ENCODE data around the gene PCNP.
"Not testable (repeated sequence)": the region's sequence is repeated elsewhere in the genome, so short reads cannot be mapped to it uniquely, and the experiment has no call there.

Gene PCNP

DNA sequence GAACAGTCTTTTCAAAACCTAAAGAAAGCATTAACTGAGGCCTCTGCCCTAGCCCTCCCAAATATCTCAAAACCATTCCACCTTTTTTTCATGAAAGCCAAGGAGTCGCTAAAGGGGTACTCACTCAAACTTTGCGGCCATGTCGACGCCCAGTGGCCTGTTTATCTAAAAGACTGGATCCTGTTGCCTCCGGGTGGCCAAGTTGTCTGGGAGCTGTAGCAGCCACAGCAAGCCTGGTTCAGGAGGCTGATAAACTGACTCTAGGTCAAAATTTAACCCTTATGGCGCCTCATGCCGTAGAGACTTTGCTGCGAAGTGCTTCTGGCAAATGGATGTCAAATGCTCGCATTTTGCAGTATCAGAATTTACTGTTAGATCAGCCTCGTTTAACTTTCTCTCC is 63.5 kb downstream of the PCNP start:
- Histone ChIP-seq H3K27me3 (ENCODE audit: insufficient read depth, low read depth, severe bottlenecking) (no peaks in the 10 kb centered on the region), H3K36me3 (no peaks in the 10 kb centered on the region), H3K27ac (no peak overlapping the region), H3K4me3 (ENCODE audit: low read depth, low read length) (no peak overlapping the region), H3K9me3 (ENCODE audit: severe bottlenecking) (no peaks in the 10 kb centered on the region)
- DNase-seq: no peak
- TF ChIP-seq, protein P1, sequence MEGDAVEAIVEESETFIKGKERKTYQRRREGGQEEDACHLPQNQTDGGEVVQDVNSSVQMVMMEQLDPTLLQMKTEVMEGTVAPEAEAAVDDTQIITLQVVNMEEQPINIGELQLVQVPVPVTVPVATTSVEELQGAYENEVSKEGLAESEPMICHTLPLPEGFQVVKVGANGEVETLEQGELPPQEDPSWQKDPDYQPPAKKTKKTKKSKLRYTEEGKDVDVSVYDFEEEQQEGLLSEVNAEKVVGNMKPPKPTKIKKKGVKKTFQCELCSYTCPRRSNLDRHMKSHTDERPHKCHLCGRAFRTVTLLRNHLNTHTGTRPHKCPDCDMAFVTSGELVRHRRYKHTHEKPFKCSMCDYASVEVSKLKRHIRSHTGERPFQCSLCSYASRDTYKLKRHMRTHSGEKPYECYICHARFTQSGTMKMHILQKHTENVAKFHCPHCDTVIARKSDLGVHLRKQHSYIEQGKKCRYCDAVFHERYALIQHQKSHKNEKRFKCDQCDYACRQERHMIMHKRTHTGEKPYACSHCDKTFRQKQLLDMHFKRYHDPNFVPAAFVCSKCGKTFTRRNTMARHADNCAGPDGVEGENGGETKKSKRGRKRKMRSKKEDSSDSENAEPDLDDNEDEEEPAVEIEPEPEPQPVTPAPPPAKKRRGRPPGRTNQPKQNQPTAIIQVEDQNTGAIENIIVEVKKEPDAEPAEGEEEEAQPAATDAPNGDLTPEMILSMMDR (IDR thresholded peaks at IDR 0.05; ENCODE audit: low read depth, low read length): no peak

GRCh38 chr3:101638261-101638745 is 64.3 kb downstream of the PCNP start:
- Histone ChIP-seq H3K9me3 (ENCODE audit: severe bottlenecking) (no peaks in the 10 kb centered on the region), H3K27me3 (ENCODE audit: insufficient read depth, low read depth, severe bottlenecking) (no peaks in the 10 kb centered on the region), H3K27ac (no peak overlapping the region), H3K4me3 (ENCODE audit: low read depth, low read length) (no peak overlapping the region), H3K36me3 (no peaks in the 10 kb centered on the region)
- TF ChIP-seq, protein P1 (IDR thresholded peaks at IDR 0.05; ENCODE audit: low read depth, low read length): no peak
- no peak for DNase-seq

DNA sequence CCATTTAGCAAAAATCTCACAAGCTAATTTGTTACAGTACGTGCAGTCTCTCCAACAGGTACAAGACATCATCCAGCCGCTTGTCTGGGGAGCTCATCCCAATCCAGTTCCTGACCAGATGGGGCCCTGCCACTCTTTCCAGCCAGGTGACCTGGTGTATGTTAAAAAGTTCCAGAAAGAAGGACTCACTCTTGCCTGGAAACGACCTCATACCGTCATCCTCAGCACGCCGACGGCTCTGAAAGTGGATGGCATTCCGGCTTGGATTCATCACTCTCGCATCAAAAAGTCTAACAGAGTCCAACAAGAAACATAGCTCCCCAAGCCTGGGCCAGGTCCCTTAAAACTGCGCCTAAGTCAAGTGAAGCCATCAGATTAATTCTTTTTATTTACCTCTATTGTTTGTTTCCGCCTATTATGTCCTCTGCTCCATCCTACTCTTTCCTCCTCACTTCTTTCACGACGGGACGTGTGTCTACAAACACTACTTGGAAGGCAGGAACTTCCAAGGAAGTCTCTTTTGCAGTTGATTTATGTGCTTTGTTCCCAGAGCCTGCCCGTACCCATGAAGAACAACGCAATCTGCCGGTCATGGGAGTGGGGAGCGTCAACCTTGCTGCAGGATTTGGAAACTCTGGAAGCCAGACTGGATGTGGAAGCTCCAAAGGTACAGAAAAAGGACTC is 65.4 kb downstream of the PCNP start:
- H3K27ac ChIP-seq: no peak overlapping the region
- TF ChIP-seq, protein P1 (IDR thresholded peaks at IDR 0.05; ENCODE audit: low read depth, low read length): no peak
- H3K27me3 ChIP-seq (ENCODE audit: insufficient read depth, low read depth, severe bottlenecking): no peaks in the 10 kb centered on the region
- no peak for DNase-seq
- H3K9me3 ChIP-seq (ENCODE audit: severe bottlenecking): no peaks in the 10 kb centered on the region
- H3K4me3 ChIP-seq (ENCODE audit: low read depth, low read length): no peak overlapping the region
- H3K36me3 ChIP-seq: no peaks in the 10 kb centered on the region

DNA sequence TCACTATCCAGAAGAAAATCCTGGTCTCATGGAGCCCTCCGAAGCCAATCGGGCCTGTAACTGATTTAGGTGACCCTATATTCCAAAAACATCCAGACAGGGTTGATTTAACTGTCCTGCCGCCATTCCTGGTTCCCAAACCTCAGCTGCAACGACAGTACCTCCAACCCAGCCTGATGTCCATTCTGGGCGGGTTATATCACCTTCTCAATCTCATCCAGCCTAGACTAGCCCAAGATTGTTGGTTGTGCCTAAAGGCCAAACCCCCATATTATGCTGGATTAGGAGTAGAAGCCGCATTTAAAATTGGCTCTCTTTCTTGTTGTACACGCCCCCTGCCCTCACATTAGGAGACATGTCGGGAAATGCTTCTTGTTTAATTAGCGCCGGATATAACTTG is 66.3 kb downstream of the PCNP start:
- H3K36me3 ChIP-seq: no peaks in the 10 kb centered on the region
- no peaks in the 10 kb centered on the region for H3K9me3 ChIP-seq (ENCODE audit: severe bottlenecking)
- H3K4me3 ChIP-seq (ENCODE audit: low read depth, low read length): no peak overlapping the region
- TF ChIP-seq, protein P1 (IDR thresholded peaks at IDR 0.05; ENCODE audit: low read depth, low read length): no peak
- H3K27me3 ChIP-seq (ENCODE audit: insufficient read depth, low read depth, severe bottlenecking): no peaks in the 10 kb centered on the region
- no peak overlapping the region for H3K27ac ChIP-seq
- DNase-seq: no peak

GRCh38 chr3:101641397-101642115 is 67.6 kb downstream of the PCNP start:
- H3K27me3 ChIP-seq (ENCODE audit: insufficient read depth, low read depth, severe bottlenecking); H3K9me3 ChIP-seq (ENCODE audit: severe bottlenecking); DNase-seq; H3K36me3 ChIP-seq; H3K27ac ChIP-seq; H3K4me3 ChIP-seq (ENCODE audit: low read depth, low read length): not testable (repeated sequence)

DNA sequence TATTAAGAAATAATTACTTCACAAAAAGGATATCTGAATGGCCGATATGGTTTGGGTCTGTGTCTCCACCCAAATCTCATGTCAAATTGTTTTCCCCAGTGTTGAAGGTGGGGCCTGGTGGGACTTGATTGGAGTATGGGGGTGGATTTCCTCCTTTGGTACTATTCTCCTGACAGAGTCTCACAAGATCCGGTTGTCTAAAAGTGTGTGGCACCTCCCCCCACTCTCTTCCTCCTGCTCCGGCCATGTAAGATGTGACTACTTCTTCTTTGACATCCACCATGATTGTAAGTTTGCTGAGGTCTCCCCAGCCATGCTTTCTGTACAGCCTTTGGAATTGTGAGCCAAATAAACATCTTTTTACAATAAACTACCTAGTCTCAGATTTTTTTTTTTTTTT is 68.5 kb downstream of the PCNP start:
- TF ChIP-seq, protein P1 (IDR thresholded peaks at IDR 0.05; ENCODE audit: low read depth, low read length): no peak
- no peak for DNase-seq

More for the DNA sequence above, 68.5 kb downstream of the PCNP start:
- H3K36me3 ChIP-seq: no peaks in the 10 kb centered on the region
- no peaks in the 10 kb centered on the region for H3K9me3 ChIP-seq (ENCODE audit: severe bottlenecking)
- H3K27me3 ChIP-seq (ENCODE audit: insufficient read depth, low read depth, severe bottlenecking): no peaks in the 10 kb centered on the region
- H3K27ac ChIP-seq: no peak overlapping the region
- H3K4me3 ChIP-seq (ENCODE audit: low read depth, low read length): no peak overlapping the region

All from WERI-Rb-1 (cell line).